A549 (cell line): ENCODE measurements around the gene GPR146. TPM values are rescaled to one million over a fixed set of nuclear protein-coding genes. Genes with fewer than 3 reads are reported as not detected.

Source experiments
- ATAC-seq, 2 experiments: fragments of 200-7000 bp in 1 of 2; fragments of >200 bp in 1 of 2; cut with Nextera tagmentation in 1 of 2; cut with Tn5 transposase in 1 of 2; 3 replicates each; pipeline versions ENCODE4 v1.8.0 to v1.9.1; 2018 to 2020; ENCODE audit warnings: mild to moderate bottlenecking in 1 of 2, moderate library complexity in 1 of 2
- CTCF ChIA-PET: fragments of 300-600 bp; sonication (Branson Sonifier 250); formaldehyde crosslinking; extraction: SDS; loops from one replicate; lab custom pipeline; 2021; ENCODE audit warnings: antibody characterized with exemption, inconsistent platforms; lab: Yijun Ruan, JAX
- POLR2A ChIA-PET: fragments of 350-600 bp; formaldehyde crosslinking; extraction: SDS; loops from one replicate; lab custom pipeline; 2021; ENCODE audit warnings: antibody characterized with exemption, inconsistent platforms; lab: Yijun Ruan, JAX
- DNase-seq, 2 experiments: peaks; one replicate each; pipeline versions ENCODE4 v3.0.0 to v3.0.0-alpha.2; 2011 to 2016; ENCODE audit warnings: low read depth in 1 of 2, low spot score in 1 of 2
- FAIRE-seq: peaks from 2 replicates; lab custom pipeline; 2011; peaks lifted over from hg19 to GRCh38; lab: Jason Lieb, UNC
- H3K27ac ChIP-seq, 2 experiments: fragments of >200 bp; sonication (Bioruptor Twin); formaldehyde crosslinking; 3 replicates each; pipeline ENCODE4 v1.5.1; 2016 to 2017
- H3K4me1 ChIP-seq: fragments of >200 bp; sonication (Bioruptor Twin); formaldehyde crosslinking; 3 replicates; pipeline ENCODE4 v1.6.1; 2016
- H3K4me2 ChIP-seq: fragments of >200 bp; sonication (Bioruptor Twin); formaldehyde crosslinking; 3 replicates; pipeline ENCODE4 v1.6.1; 2016
- H3K4me3 ChIP-seq: fragments of >200 bp; sonication (Bioruptor Twin); formaldehyde crosslinking; 3 replicates; pipeline ENCODE4 v1.5.1; 2016
- H3K9me3 ChIP-seq: fragments of >200 bp; sonication (Bioruptor Twin); formaldehyde crosslinking; 3 replicates; pipeline ENCODE4 v1.6.1; 2016
- ATOH8 ChIP-seq: fragments of 250-450 bp; sonication (Bioruptor Pico); IDR thresholded peaks from 2 replicates; pipeline ENCODE4 v1.5.0; 2020; ENCODE audit warnings: low read depth, mild to moderate bottlenecking, moderate library complexity
- CBX2 ChIP-seq: fragments of 200-600 bp; sonication (generic); IDR thresholded peaks from 2 replicates; pipeline ENCODE4 v1.6.1; 2016; ENCODE audit warnings: low read depth, mild to moderate bottlenecking, borderline replicate concordance
- CHD2 ChIP-seq: fragments of 150-350 bp; IDR thresholded peaks from 2 replicates; pipeline ENCODE4 v1.6.1; 2014; ENCODE audit warnings: low read length; ENCODE audit not compliant: partially characterized antibody
- CHD4 ChIP-seq: fragments of 200-600 bp; sonication (generic); IDR thresholded peaks from 2 replicates; pipeline ENCODE4 v1.6.1; 2016; ENCODE audit warnings: antibody characterized with exemption, mild to moderate bottlenecking, borderline replicate concordance
- EHMT2 ChIP-seq: fragments of 200-600 bp; sonication (generic); IDR thresholded peaks from 2 replicates; pipeline ENCODE4 v1.6.1; 2016; ENCODE audit warnings: antibody characterized with exemption, low read depth, mild to moderate bottlenecking, moderate library complexity
- FOSB ChIP-seq: fragments of 250-450 bp; sonication (Bioruptor Pico); IDR thresholded peaks from 2 replicates; pipeline ENCODE4 v1.5.0; 2020; ENCODE audit warnings: mild to moderate bottlenecking, moderate library complexity
- HOXB13 ChIP-seq: fragments of 250-450 bp; sonication (Bioruptor Pico); IDR thresholded peaks from 2 replicates; pipeline ENCODE4 v1.5.0; 2020; ENCODE audit warnings: low read depth, mild to moderate bottlenecking, moderate library complexity
- JUN ChIP-seq, 2 experiments: fragments of >200 bp; sonication (Bioruptor Twin); formaldehyde crosslinking; IDR thresholded peaks; 2 replicates in 1 of 2; 3 replicates in 1 of 2; pipeline ENCODE4 v1.6.1; 2016 to 2017
- KDM1A ChIP-seq: fragments of 200-600 bp; sonication (generic); IDR thresholded peaks from 2 replicates; pipeline ENCODE4 v1.6.1; 2016; ENCODE audit warnings: low read depth, mild to moderate bottlenecking
- MAX ChIP-seq: IDR thresholded peaks from 2 replicates; pipeline ENCODE4 v1.6.1; 2012
- MAZ ChIP-seq: fragments of 150-350 bp; IDR thresholded peaks from 2 replicates; pipeline ENCODE4 v1.6.1; 2014; ENCODE audit warnings: antibody characterized with exemption, low read depth, low read length, borderline replicate concordance
- NR3C1 ChIP-seq: fragments of >200 bp; sonication (Bioruptor Twin); formaldehyde crosslinking; IDR thresholded peaks from 3 replicates; pipeline ENCODE4 v1.6.1; 2017
- POLR2A ChIP-seq: IDR thresholded peaks from 2 replicates; pipeline ENCODE4 v1.6.1; 2012; ENCODE audit warnings: mild to moderate bottlenecking, low read length
- REST ChIP-seq: fragments of 200-600 bp; sonication (generic); IDR thresholded peaks from 2 replicates; pipeline ENCODE4 v1.6.1; 2016; ENCODE audit warnings: antibody characterized with exemption, mild to moderate bottlenecking, moderate library complexity
- RFX5 ChIP-seq: fragments of 450-650 bp; IDR thresholded peaks from 2 replicates; pipeline ENCODE4 v1.7.1; 2014; ENCODE audit warnings: antibody characterized with exemption, mild to moderate bottlenecking, moderate library complexity
- RNF2 ChIP-seq: fragments of 200-600 bp; sonication (generic); IDR thresholded peaks from 2 replicates; pipeline ENCODE4 v1.6.1; 2016; ENCODE audit warnings: low read depth, mild to moderate bottlenecking, antibody characterized with exemption, moderate library complexity, borderline replicate concordance
- SMC3 ChIP-seq: fragments of >200 bp; sonication (Bioruptor Twin); formaldehyde crosslinking; IDR thresholded peaks from 3 replicates; pipeline ENCODE4 v1.6.1; 2018; ENCODE audit warnings: inconsistent platforms
- SREBF2 ChIP-seq: fragments of 450-650 bp; IDR thresholded peaks from 2 replicates; pipeline ENCODE4 v1.6.1; 2014; ENCODE audit warnings: mild to moderate bottlenecking, moderate library complexity
- WGBS: methylation state at CpG from one replicate; pipeline ENCODE4 v1.1.6; 2017; ENCODE audit errors: missing lambda C conversion rate; 5-methylcytosine and 5-hydroxymethylcytosine counted together
- polyA plus RNA-seq, 4 experiments: library from polyadenylated mRNA; depleted of rRNA in 3 of 4; stranded (reverse); fragments of >200 nt; fragmentation: RNase III in 1 of 4; extraction: RNeasy Plus Mini Kit Qiagen cat#74134 plus additional on column Dnase treatment in 1 of 4; gene quantifications; 2 replicates in 3 of 4; 3 replicates in 1 of 4; pipeline ENCODE4 v1.2.3, GENCODE V29; 2011 to 2017

The GPR146 gene
- polyA plus RNA-seq, 2 of the 4 experiments (the other 2 are of a cell fraction): 0.50 to 0.75 TPM

GRCh38 chr7:1053816-1054370 lies 9.5 kb downstream of the GPR146 start (continued):
- TF ChIP-seq POLR2A (no peak), RFX5 (no peak), SREBF2 (no peak), FOSB (no peak), KDM1A (no peak), RNF2 (no peak), CHD2 (no peak), SMC3 (no peak)

- WGBS: 93% methylated on average over 23 of the region's 25 CpGs
- TF ChIP-seq REST (no peak), CHD2 (no peak), EHMT2 (no peak), CBX2 (no peak), CHD4 (no peak)
- no peak overlapping the region for H3K4me3 ChIP-seq
- no peaks in the 10 kb centered on the region for H3K9me3 ChIP-seq
- no peak overlapping the region for H3K4me2 ChIP-seq
- ATAC-seq: no peak
- ChIA-PET POLR2A (no interaction called here), CTCF (interaction anchor here (0.6 to 20.4 kb wide), 6 partner anchors 10 to 73 kb away, joined by 3 to 487 read pairs (median 10); partner anchors contain the start of gene GPR146)
- FAIRE-seq: no peak
- no peak for DNase-seq
- H3K27ac ChIP-seq: no peak overlapping the region
- no peaks in the 10 kb centered on the region for H3K4me1 ChIP-seq
Observed at GRCh38 chr7:1054438-1054837, 10.1 kb downstream of the GPR146 start.

GRCh38 chr7:1054861-1055450 lies 10.6 kb downstream of the GPR146 start:
- Histone ChIP-seq H3K4me2 (no peak overlapping the region), H3K27ac (no peak overlapping the region), H3K9me3 (no peaks in the 10 kb centered on the region), H3K4me1 (no peaks in the 10 kb centered on the region), H3K4me3 (no peak overlapping the region)
- ATAC-seq (no peak), FAIRE-seq (no peak), DNase-seq (no peak)
- no peak for TF ChIP-seq MAX
- TF ChIP-seq HOXB13 (CRISPR knock-in tag): no peak
- no peak for TF ChIP-seq NR3C1
- no peak for TF ChIP-seq MAZ
- TF ChIP-seq JUN (IDR thresholded peaks at IDR 0.05): no peak
- no peak for TF ChIP-seq FOSB
- no peak for TF ChIP-seq ATOH8 (CRISPR knock-in tag)
- no peak for TF ChIP-seq CHD2
- TF ChIP-seq RFX5: no peak
- ChIA-PET CTCF (interaction anchor here (1.5 to 20.4 kb wide), 4 partner anchors 10 to 59 kb away, joined by 4 to 487 read pairs (median 40); partner anchors contain the start of gene GPR146), POLR2A (no interaction called here)
- WGBS: 93% methylated on average over 18 of the region's 32 CpGs
